ENCODE results near the gene IL1R1. TPM values are rescaled to one million over a fixed set of nuclear protein-coding genes. Genes with fewer than 3 reads are reported as not detected.
A peak's percentile ranks its signal among the peaks of the same experiment; 100 is the strongest.

Gene IL1R1
- total and polyA plus RNA-seq, 2 of the 4 experiments (the other 2 are of a cell fraction): 6.5 to 13.8 TPM

DNA sequence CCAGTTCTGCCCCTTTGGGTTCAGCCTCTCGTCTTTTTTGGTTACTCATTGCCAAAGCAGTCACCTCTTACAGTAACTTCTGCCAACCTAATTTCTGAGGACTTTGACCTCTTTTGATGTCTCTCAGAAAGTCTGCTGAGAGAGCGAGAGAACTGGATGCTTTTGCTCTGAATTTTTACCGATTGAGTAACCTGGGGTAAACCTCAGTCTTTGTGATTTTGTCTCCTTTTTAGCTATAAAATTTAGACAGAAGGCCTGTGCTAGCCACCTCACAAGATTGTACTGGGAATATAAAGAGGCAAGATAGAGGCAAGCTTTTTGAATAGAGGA lies 34.8 kb upstream of the IL1R1 start:
- no peak overlapping the region for H4K8ac ChIP-seq (ENCODE audit: low read depth in 2 of 2, low read length in 2 of 2)
- peaks cover 20% of the 10 kb centered on the region for H3K36me3 ChIP-seq (ENCODE audit: control insufficient read depth, insufficient read depth, low read length)
- peak overlapping the region; percentile 2; the same call in 1 of the 2 replicates for H3K4ac ChIP-seq (ENCODE audit: low read depth, low read length)
- no peak overlapping the region for H2AFZ ChIP-seq (replicated peaks; ENCODE audit: low read length, poor library complexity)
- H3K27me3 ChIP-seq (ENCODE audit: control insufficient read depth, insufficient read depth, low read length): no peaks in the 10 kb centered on the region
- H4K5ac ChIP-seq (ENCODE audit: low read depth, low read length): no peak overlapping the region
- no peak for ATAC-seq (ENCODE audit: low read depth)
- no peaks in the 10 kb centered on the region for H4K20me1 ChIP-seq (ENCODE audit: insufficient read depth, low read length)
- H3K27ac ChIP-seq (ENCODE audit: insufficient read depth, low read length): no peak overlapping the region
- no peak overlapping the region for H2AK5ac ChIP-seq (ENCODE audit: low read depth, low read length)
- no peak overlapping the region for H2BK15ac ChIP-seq (ENCODE audit: low read depth, low read length)
- dilution Hi-C loops (cut with HindIII; ENCODE audit: low sequenced_read_pairs, unreplicated experiment) (no loop called here), in situ Hi-C loops (cut with MboI; ENCODE audit: low sequenced_read_pairs) (no loop called here), intact Hi-C loops (cut with micrococcal nuclease) (no loop called here)
- H3K9me3 ChIP-seq (ENCODE audit: control insufficient read depth, insufficient read depth, low read length): no peaks in the 10 kb centered on the region
- CTCF ChIA-PET: interaction anchor here (0.6 kb wide), 1 partner anchor 62 kb away, joined by 6 read pairs; no protein-coding TSS in a partner anchor
- H3K79me1 ChIP-seq (ENCODE audit: low read depth in 1 of 2, low read length in 2 of 2): peaks cover 0 to 9% of the 10 kb centered on the region in 2 experiments; a peak in 2 of 4 replicates
- H2BK120ac ChIP-seq (ENCODE audit: low read depth, low read length): no peak overlapping the region
- no TSS peak for BruUV-seq (replicated peaks)
- no peak overlapping the region for H3K56ac ChIP-seq (ENCODE audit: extremely low read depth, insufficient read depth, low read length)
- H3K18ac ChIP-seq (ENCODE audit: low read depth, low read length): no peak overlapping the region
- H4K91ac ChIP-seq (ENCODE audit: insufficient read depth, low read depth, low read length): no peak overlapping the region
- POLR2A ChIA-PET (ENCODE audit: unreplicated experiment): no interaction called here
- H3K23ac ChIP-seq (ENCODE audit: low read depth, low read length): no peak overlapping the region
- no peak overlapping the region for H2AK9ac ChIP-seq (replicated peaks; ENCODE audit: low read depth, low read length, poor library complexity)
- H3K14ac ChIP-seq (replicated peaks; ENCODE audit: low read depth, low read length): no peak overlapping the region
- H2BK20ac ChIP-seq (ENCODE audit: low read depth, low read length): no peak overlapping the region
- peak; percentile 57 for DNase-seq
- no peak overlapping the region; the same call in 1 of the 2 replicates for H3K4me2 ChIP-seq (ENCODE audit: low read depth, low read length)
- no peak overlapping the region for H3K4me3 ChIP-seq (ENCODE audit: insufficient read depth, low read depth, low read length)
- TF ChIP-seq MXI1 (IDR thresholded peaks at IDR 0.05; ENCODE audit: borderline replicate concordance, low read depth, low read length): no peak
- WGBS, 2 experiments (ENCODE audit: extremely low coverage in 2 of 2, insufficient read length in 1 of 2): no CpG with 5 or more reads among the region's 3 CpGs
- no peak overlapping the region for H2BK5ac ChIP-seq (ENCODE audit: low read depth, low read length, poor library complexity, severe bottlenecking)
- peaks cover 14% of the 10 kb centered on the region for H3K4me1 ChIP-seq (ENCODE audit: control insufficient read depth, insufficient read depth, low read length)
- peaks cover 7% of the 10 kb centered on the region; the same call in 1 of the 2 replicates for H3K9me1 ChIP-seq (ENCODE audit: insufficient read depth, low read length)
- H3K9ac ChIP-seq (ENCODE audit: low read depth, low read length): no peak overlapping the region

Measured in IMR-90 (cell line).